ENCODE results near the gene ACOT2.
A peak's percentile ranks its signal among the peaks of the same experiment; 100 is the strongest.
"Not testable (repeated sequence)": the region's sequence is repeated elsewhere in the genome, so short reads cannot be mapped to it uniquely, and the experiment has no call there.

The ACOT2 gene, protein sequence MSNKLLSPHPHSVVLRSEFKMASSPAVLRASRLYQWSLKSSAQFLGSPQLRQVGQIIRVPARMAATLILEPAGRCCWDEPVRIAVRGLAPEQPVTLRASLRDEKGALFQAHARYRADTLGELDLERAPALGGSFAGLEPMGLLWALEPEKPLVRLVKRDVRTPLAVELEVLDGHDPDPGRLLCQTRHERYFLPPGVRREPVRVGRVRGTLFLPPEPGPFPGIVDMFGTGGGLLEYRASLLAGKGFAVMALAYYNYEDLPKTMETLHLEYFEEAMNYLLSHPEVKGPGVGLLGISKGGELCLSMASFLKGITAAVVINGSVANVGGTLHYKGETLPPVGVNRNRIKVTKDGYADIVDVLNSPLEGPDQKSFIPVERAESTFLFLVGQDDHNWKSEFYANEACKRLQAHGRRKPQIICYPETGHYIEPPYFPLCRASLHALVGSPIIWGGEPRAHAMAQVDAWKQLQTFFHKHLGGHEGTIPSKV

DNA sequence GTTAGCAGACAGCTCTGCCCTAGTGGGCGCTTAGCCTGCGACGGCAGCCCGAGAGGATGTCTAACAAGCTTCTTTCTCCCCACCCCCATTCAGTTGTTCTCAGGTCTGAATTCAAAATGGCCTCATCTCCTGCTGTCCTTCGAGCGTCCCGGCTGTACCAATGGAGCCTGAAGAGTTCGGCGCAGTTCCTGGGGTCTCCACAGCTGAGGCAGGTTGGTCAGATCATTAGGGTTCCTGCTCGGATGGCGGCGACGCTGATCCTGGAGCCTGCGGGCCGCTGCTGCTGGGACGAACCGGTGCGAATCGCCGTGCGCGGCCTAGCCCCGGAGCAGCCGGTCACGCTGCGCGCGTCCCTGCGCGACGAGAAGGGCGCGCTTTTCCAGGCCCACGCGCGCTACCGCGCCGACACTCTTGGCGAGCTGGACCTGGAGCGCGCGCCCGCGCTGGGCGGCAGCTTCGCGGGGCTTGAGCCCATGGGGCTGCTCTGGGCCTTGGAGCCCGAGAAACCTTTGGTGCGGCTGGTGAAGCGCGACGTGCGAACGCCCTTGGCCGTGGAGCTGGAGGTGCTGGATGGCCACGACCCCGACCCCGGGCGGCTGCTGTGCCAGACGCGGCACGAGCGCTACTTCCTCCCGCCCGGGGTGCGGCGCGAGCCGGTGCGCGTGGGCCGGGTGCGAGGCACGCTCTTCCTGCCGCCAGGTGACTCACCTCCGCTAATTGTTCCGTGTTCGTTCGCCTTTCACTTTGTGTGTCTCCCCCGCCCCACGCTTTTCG lies at the start of gene ACOT2:
Gene ACOT2 (plus strand): TSS at position 29 of the 774 bp plus-strand sequence. CDS start 28 bp downstream, at position 57.
- DNase-seq, result peak; percentile 80

GRCh38 chr14:73521229-73521628 lies 47.8 kb upstream of the ACOT2 start:
- DNase-seq, result no peak

GRCh38 chr14:73524493-73524892 lies 44.5 kb upstream of the ACOT2 start:
- DNase-seq, result no peak

DNA sequence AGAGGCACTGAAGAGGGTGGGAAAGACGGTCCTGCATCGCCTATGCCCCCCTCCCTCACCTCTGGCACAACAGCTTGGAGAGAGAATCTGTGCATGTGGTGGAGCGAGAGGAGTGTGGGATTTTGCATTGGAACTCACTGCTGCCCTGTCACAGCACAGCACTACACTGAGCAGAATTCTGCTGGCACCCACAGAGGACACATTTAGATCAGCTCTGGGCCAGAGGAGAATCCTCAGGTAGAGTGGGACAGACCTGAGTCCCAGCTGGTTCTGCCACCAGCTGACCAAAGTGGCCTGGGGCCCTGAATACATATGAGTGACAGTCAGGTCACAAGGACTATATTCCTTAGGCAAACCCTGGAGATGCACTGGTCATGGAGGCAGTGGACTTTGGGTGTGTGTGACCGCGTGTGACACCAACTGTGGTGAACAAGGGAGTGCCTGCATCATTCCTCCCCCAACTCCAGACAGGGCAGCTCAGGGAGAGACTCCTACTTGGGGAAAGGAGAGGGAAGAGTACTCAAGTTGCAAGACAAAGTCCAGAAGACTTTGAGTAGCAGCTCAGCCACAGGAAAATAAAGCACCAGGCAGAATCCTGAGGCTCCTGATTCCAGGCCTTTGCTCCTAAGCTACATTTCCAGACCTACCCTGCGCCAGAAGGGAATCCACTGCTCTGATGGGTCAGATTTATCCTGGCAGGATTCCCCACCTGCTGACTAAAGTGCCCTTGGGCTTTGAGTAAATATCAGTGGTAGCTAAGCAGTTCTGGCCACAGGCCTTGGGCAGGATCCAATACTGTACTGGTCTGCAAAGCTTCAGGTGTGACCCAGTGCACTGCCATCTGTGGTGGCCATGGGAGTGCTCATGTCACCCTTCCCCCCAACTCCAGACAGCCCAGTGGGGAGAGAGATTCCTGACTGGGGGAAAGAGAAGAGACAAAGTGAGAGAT lies 42.7 kb upstream of the ACOT2 start:
- no peak for DNase-seq

DNA sequence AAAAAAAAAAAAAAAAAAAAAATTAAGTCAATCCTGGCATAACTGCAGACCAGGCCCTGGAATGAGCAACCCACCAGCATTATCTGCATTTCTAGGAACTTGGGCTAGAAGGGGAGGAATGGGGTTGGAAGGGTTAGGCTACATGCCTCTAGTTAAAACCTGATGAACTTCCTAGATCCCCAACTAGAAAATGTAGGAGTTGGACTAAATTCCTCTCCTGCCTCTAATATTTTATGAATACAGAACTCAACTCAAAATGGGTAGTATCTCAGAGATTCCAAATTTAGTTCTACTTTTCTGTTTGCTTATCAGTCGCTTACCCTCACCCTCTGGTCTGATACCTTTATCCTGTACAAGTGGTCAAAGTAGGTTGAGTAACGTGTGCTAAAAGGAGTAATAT lies 39.7 kb upstream of the ACOT2 start:
- DNase-seq, result not testable (repeated sequence)

GRCh38 chr14:73531971-73532370 lies 37.0 kb upstream of the ACOT2 start:
- not testable (repeated sequence) for DNase-seq

DNA sequence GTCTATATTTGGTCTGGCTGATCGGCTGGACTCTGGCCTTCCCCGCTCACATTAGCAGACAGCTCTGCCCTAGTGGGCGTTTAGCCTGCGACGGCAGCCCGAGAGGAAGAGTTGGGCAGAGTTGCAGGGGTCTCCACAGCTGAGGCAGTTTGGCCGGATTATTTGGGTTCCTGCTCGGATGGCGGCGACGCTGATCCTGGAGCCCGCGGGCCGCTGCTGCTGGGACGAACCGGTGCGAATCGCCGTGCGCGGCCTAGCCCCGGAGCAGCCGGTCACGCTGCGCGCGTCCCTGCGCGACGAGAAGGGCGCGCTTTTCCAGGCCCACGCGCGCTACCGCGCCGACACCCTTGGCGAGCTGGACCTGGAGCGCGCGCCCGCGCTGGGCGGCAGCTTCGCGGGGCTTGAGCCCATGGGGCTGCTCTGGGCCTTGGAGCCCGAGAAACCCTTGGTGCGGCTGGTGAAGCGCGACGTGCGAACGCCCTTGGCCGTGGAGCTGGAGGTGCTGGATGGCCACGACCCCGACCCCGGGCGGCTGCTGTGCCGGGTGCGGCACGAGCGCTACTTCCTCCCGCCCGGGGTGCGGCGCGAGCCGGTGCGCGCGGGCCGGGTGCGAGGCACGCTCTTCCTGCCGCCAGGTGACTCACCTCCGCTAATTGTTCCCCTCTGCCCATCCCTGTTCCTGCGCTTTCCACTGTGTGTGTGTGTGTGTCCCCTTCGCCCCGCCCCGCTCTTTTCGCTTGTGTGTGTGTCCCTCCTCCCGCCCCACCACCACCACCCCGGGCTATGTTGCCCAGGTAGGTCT lies 31.6 kb upstream of the ACOT2 start:
- peak; percentile 2 for DNase-seq

- peak; percentile 67 for DNase-seq
These were observed 30.0 kb upstream of the ACOT2 start for GRCh38 chr14:73539017-73539416.

DNA sequence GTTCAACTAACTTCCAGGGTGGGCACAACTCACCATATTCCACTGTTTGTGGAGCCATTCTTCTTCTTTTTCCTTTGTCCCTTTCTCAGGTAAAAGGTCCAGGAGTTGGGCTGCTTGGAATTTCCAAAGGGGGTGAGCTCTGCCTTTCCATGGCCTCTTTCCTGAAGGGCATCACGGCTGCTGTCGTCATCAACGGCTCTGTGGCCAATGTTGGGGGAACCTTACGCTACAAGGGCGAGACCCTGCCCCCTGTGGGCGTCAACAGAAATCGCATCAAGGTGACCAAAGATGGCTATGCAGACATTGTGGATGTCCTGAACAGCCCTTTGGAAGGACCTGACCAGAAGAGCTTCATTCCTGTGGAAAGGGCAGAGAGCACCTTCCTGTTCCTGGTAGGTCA lies 26.1 kb upstream of the ACOT2 start:
- DNase-seq, result not testable (repeated sequence)

GRCh38 chr14:73545353-73545752 lies 23.7 kb upstream of the ACOT2 start:
- DNase-seq, result not testable (repeated sequence)

GRCh38 chr14:73549097-73549496 lies 19.9 kb upstream of the ACOT2 start:
- DNase-seq, result not testable (repeated sequence)

- DNase-seq, result not testable (repeated sequence)
These were observed 19.0 kb upstream of the ACOT2 start for GRCh38 chr14:73549889-73550524.

DNA sequence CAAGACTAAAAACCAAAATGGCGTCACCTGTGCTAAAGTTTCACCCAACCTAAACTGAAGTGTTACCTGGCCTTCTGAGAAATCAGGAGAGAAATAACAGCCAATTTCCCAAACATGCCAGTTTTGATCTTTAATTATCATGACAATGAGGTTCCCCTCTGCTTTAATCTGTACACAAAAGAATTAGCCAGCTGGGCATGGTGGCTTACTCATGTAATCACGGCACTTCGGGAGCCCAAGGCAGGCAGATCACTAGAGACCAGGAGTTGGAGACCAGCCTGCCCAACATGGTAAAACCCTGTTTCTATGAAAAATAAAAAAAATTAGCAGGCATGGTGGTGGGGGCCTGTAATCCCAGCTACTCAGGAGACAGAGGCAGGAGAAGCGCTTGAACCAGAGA lies 15.2 kb upstream of the ACOT2 start:
- DNase-seq, result no peak

DNA sequence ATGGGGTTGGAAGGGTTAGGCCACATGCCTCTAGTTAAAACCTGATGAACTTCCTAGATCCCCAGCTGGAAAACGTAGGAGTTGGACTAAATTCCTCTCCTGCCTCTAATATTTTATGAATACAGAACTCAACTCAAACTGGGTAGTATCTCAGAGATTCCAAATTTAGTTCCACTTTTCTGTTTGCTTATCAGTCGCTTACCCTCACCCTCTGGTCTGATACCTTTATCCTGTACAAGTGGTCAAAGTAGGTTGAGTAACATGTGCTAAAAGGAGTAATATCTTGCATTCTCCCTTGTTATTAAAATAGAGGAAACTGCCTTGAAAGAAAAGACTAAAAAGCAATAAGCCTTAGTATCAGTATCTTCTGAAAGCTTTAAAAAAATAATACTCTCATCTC lies 11.8 kb upstream of the ACOT2 start:
- DNase-seq, result not testable (repeated sequence)

DNA sequence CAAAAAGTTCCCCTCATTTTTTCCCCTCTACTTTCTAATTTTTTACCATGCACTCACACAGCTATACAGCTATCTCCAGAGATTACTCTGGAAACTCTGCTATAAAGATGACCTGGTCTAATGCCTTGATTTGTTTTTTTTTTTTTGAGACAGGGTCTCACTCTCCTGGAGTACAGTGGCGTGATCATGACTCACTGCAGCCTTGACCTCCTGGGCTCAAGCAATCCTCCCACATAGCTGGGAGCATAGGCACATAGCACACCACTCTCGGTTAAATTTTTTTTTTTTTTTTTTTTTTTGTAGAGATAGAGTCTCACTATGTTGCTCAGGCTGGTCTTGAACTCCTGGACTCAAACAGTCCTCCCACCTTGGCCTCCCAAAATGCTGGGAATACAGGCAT lies 10.8 kb upstream of the ACOT2 start:
- DNase-seq, result not testable (repeated sequence)

DNA sequence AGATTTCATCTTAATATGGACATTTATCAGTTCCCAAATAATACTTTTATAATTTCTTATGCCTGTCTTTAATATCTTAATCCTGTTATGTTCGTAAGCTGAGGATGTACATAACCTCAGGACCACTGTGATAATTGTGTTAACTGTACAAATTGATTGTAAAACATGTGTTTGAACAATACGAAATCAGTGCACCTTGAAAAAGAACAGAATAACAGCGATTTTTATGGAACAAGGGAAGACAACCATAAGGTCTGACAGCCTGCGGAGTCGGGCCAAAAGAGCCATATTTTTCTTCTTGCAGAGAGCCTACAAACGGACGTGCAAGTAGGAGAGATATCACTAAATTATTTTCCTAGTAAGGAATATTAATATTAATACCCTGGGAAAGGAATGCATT lies 6.8 kb upstream of the ACOT2 start:
- not testable (repeated sequence) for DNase-seq

DNA sequence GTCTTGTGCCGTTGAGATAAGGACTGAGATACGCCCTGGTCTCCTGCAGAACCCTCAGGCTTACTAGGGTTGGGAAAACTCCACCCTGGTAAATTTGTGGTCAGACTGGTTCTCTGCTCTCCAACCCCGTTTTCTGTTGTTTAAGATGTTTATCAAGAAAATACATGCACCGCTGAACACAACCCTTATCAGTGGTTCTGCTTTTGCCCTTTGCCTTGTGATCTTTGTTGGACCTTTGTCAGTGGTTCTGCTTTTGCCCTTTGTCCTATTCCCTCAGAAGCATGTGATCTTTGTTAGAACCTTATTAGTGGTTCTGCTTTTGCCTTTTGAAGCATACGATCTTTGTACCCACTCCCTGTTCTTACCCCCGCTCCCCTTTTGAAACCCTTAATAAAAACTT lies 6.3 kb upstream of the ACOT2 start:
- not testable (repeated sequence) for DNase-seq

- not testable (repeated sequence) for DNase-seq
These were observed 2.6 kb upstream of the ACOT2 start for GRCh38 chr14:73566431-73566830.

GRCh38 chr14:73566935-73567334 lies 2.1 kb upstream of the ACOT2 start:
- not testable (repeated sequence) for DNase-seq

- DNase-seq, result no peak
These were observed 1.7 kb upstream of the ACOT2 start for GRCh38 chr14:73567358-73567757.

Data from CD4-positive, alpha-beta T cell treated with Interleukin-17A for 1 hour (primary cell).